Endometrial microvascular endothelial cells (primary cell): ENCODE measurements around the gene RXFP4. TPM values are rescaled to one million over a fixed set of nuclear protein-coding genes. Genes with fewer than 3 reads are reported as not detected.

Source experiments
- in situ Hi-C: cut with HindIII; loops from 2 replicates; pipeline ENCODE4 v1.10.0; 2017; ENCODE audit warnings: low sequenced_read_pairs, low pct_unique_long_range_greater_than_20kb; ENCODE audit errors: inconsistent ontology term
- total RNA-seq: library from RNA; depleted of rRNA; stranded (reverse); fragments of >200 nt; gene quantifications from one replicate; pipeline ENCODE4 v1.2.3, GENCODE V29; 2015; ENCODE audit errors: inconsistent ontology term

RXFP4 gene
- total RNA-seq, 1 donor from 2014 or later: not detected

DNA sequence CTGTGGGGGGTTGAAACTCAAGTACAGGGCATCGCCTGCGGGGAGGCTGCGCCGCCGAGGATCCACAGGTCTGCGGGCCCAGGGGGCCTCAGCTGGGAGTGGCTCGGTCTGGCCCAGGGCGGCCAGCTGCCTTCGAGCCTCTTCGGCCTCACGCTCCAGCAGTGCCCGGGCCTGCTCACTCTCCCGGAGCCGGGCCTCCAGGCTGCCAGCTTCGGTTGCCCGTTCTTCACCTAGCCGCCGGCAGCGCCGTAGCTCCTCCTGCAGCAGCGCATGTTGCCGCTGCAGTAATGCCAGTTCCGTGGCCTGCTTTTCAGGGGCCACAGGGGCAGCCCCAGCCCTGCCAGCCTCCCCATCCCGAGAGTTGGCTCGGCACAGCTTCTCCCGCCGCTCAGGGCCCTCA, 9.4 kb downstream of the RXFP4 start:
- in situ Hi-C loops: no loop called here

- in situ Hi-C loops: no loop called here
These were observed 10.5 kb downstream of the RXFP4 start for GRCh38 chr1:155951753-155952504.

- in situ Hi-C loops: no loop called here
These were observed 11.1 kb downstream of the RXFP4 start for GRCh38 chr1:155952505-155952890.

DNA sequence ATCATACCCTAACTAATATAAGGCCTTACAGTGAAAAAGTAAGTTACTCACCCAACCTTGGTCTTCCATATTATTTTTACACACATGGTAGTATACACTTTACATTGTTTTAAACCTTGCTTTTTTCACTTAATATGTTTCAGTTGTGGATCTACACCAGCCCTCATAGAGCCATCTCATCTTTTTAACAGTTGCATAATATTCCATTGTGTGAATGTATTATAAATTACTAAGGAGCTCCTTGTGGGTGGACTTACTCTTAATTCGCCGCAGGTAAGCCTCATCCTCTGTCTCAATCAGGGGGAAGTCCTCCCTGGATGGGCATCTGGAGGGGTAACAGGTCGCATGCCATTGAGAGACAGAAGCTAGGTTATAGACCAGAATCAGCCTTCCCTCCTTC, 13.2 kb downstream of the RXFP4 start:
- in situ Hi-C loops: no loop called here

- in situ Hi-C loops: no loop called here
These were observed 16.0 kb downstream of the RXFP4 start for GRCh38 chr1:155957411-155957915.

DNA sequence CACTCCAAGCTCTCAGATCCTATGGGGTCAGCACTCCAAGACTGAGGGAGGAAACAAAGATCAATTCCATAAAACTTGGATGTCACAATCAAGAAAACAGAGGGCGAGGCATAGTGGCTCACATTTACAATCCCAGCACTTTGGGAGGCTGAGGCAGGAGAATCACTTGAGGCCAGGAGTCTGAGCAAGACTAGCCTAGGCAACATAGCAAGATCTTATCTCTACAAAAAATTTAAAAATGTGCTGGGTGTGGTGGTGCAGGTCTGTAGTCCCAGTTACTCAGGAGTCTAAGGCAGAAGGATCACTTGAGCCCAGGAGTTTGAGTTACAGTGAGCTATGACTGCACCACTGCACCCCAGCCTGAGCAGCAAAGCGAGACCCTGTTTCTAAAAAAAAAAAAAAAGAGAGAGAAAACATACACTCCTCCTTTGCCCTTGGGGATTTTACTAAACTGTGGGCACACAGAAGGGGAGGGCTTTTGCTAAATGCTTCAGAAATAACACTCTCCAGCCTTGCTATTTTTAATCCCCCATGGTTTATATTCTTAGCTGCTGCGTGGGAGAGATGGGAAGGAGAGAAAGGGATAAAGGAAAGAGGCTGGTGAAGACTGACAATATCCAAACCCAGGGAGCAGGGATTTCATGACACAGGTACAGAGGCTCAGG, 18.8 kb downstream of the RXFP4 start:
- in situ Hi-C loops: no loop called here

- in situ Hi-C loops: no loop called here
These were observed 20.5 kb downstream of the RXFP4 start for GRCh38 chr1:155961937-155962336.

GRCh38 chr1:155962599-155963211, 21.3 kb downstream of the RXFP4 start:
- in situ Hi-C loops: no loop called here

DNA sequence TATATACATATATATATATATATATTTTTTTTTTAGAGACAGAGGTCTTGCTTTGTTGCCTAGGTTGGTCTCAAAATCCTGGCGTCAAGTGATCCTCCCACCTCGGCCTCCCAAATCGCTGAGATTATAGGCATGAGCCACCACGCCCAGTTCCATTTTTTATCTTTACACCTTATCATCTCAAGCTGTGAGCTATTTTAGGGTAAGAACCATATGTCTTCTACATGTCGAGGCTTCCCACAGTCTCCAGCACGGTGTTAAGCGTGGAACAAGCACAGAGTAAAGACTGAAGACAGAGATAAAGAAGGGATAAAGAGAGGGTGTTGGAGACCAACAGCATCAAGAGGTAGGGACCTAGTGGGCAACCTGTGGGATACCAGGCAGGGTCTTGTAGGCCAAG, 22.8 kb downstream of the RXFP4 start:
- in situ Hi-C loops: no loop called here

DNA sequence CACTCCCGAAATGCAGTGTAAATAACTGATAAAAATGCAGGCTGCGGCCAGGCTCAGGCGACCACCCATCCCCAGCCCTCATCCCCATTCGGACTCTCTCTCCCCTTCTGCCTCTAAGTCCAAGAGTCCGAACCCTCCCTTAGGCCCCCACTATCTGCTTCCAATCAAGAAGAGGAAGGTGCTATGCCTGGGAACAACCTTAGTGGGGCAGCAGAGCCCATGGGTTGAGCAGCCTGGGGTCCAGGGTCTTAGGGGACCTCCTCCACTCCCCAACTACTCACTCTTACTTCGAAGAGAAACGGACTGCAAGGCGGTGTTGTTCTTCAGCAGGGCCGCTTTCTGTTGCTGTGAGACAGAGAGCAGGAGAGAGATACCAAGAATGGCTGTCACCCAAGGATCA, 24.7 kb downstream of the RXFP4 start:
- in situ Hi-C loops: no loop called here

DNA sequence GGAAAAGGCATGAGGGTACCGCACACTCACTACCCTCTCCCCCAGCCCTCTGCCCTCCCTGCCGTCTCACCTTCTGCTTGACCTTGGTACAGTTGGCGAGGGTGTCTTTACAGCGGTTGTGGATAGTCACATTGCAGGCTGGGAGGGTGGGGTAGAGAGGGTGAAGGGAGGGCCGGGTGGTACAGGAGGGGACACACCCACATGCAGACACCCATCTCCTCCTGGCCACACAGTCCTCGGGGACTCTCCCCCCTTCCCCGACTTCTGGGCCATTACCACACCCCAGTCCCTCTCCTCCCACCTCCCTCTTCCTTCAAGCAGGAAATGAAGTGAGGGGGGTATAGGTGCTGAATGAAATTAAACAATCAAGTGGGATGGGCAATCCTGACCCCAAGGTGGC, 25.3 kb downstream of the RXFP4 start:
- in situ Hi-C loops: no loop called here

GRCh38 chr1:155967341-155968050, 26.1 kb downstream of the RXFP4 start:
- in situ Hi-C loops: no loop called here

DNA sequence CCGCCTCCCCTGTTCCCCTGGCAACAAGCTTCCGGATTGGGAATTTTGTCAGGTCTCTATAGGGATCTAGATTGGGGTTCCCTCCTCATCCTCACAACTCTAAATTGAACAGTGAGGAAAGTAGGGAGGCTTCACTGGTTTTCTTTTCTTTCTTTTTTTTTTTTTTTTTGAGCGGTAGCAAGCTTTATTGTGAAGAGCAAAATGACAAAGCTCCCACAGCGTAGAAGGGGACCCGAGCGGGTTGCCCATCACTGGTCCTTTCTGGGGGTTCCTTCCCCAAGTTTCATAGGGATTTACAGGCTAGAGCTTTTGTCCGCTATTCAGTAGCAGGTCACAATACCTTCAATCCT, 26.6 kb downstream of the RXFP4 start:
- in situ Hi-C loops: no loop called here

DNA sequence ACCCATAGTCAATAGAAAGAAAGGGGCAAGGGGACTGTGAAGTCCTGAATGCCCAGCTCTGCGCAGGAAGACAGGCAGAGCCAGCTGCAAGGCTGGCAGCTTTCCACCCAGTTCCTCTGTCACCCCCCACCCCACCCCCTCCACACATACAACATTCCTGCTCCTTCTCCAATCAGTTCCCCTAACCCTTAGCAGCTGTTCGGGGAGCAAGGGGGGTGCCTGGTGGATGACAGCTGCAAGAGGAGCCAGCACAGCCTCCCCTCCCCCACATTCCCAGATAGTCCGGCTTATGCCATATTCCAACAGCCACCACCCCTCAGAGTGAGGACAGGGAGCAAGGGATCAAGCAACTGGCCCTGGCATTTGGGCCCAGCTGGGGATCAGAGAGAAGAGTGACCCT, 27.2 kb downstream of the RXFP4 start:
- in situ Hi-C loops: no loop called here

DNA sequence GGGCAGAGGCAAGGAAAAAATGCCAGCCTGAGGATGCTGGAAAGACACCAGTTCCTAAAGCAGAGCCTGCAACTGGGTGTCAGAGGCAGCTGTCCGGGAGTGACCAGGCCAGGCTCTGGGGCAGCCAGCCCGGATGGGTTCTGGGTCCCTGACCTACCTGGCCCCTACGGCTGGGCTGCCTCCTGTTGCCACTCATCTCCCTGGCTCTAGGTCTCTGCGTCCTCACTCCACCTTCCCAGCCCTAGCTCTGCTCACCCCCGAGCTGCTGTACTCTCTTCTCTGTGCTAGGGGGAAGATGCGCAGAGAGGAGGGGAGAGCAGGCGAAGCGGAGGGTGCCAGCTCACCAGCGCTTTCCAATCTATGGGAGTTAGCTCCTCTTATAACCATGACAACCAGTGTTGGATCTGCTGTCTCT, 27.9 kb downstream of the RXFP4 start:
- in situ Hi-C loops: no loop called here

- in situ Hi-C loops: no loop called here
These were observed 29.2 kb downstream of the RXFP4 start for GRCh38 chr1:155970531-155971167.

GRCh38 chr1:155971910-155972809, 30.7 kb downstream of the RXFP4 start:
- in situ Hi-C loops: no loop called here

DNA sequence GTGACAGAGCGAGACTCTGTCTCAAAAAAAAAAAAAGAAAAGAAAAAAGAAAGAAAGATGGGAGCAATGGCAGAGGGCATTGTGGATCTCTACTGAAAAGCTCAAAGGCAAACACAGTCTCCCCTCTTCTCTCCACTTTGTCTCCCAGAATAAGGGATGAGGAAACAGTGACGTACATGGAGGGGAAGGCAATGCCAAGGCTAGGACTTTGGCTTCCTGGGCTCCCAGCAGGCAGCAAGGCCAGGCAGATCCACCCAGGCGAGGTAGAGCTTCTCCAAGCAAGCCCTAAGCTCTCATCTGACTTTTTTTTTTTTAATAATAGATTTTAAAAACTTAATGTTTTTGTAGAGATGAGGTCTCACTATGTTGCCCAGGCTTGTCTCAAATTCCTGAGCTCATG, 32.3 kb downstream of the RXFP4 start:
- in situ Hi-C loops: no loop called here
